Activated T-cell treated with anti-CD3 and anti-CD28 coated beads, Interleukin-2, amount 50 U/mL, for 48 hours (primary cell): ENCODE results near the gene PRF1.
"Not testable (repeated sequence)": the region's sequence is repeated elsewhere in the genome, so short reads cannot be mapped to it uniquely, and the experiment has no call there.

ENCODE experiments used
- DNase-seq, 2 experiments: peaks; one replicate each; pipeline ENCODE4 v3.0.0-alpha.2; 2020

PRF1 gene

DNA sequence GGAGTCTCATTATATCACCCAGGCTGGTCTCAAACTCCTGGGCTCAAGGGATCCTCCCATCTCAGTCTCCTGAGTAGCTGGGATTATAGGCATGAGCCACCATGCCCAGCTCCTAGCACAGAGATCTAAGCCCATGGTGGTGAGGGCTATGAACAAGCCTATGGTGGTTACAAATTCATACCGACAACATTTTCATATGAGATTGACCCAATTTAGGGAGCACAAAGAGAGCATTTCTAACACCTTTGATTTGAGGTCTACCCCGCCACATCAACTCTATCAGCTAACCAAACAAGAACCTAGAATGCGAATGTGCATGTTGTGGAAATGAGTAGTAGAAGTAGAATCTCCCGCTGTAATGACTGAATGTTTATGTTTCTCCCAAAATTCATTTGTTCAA is 14.2 kb upstream of the PRF1 start:
- DNase-seq, result no peak

DNA sequence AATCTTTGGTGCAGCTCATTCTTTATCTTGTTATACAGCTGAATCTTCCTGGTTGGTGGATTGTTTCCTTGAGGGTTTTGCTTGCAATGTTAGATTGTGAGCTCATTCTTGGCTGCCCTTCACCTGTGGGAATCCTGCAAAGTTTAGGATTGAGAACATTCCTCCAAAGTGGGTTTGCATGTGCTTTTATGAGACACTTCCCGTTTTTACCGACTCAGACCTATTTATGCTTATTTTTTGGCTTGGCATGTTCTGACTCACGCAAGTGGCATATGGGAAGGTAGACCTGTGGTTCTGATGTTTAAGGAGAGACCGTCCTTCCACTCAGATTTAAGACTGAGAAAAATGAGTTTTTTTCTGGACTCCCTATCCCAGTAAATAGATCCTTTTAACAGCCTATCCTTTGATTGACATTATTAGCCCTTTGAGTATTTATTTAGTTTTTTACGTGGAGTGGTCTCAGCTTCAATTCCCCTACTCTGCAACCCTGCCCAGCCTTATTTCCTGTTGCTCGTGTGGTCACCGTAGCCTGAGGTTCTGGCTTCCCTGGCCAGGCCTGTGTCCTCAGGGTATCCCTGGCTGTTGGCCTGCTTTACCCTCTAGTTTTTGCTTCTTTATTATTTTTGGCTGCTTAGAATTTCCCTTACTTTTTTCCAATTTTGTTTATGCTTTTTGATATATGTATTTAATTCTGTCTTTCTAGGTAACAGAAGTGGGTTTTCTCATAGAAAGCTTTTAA is 13.4 kb upstream of the PRF1 start:
- DNase-seq, result no peak

DNA sequence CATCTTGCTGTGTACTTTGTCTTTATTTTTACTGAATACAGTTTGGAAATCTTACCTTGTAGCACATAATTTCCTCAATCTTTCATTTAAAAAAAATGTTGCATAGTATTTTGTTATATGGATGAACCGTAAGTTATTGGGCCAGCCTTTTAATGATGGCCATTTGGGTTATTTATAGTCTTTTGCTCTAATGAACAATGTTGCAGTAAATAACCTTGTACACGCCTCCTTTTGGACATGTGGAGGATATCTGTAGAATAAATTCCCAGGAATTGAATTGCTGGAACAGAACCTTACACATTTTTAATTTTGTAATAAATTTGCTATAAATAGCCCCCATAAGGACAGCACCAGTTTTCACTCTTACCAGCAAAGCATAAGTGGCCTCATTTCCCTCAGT is 12.7 kb upstream of the PRF1 start:
- no peak for DNase-seq

GRCh38 chr10:70614364-70614763 is 11.8 kb upstream of the PRF1 start:
- not testable (repeated sequence) for DNase-seq

- DNase-seq, result no peak
Measured at GRCh38 chr10:70613941-70614340, 11.4 kb upstream of the PRF1 start.

GRCh38 chr10:70607936-70608335 is 5.4 kb upstream of the PRF1 start:
- DNase-seq, result no peak

DNA sequence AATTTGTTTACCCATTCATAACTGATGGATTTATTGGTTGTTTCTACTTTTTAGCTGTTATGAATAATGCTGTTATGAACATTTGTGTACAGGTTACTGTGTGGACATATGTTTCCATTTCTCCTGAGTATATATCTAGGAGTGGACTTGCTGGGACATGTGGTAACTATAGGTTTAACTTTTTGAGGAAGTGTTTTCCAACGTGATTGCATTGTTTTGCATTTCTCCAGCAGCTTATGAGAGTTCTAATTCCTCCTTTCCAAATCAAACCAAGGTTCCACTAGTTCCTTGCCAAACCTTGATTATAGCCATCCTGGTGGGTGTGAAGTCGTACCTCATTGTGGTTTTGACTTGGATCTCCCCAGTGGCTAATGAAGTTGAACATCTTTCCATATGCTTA is 2.6 kb upstream of the PRF1 start:
- DNase-seq, result no peak

DNA sequence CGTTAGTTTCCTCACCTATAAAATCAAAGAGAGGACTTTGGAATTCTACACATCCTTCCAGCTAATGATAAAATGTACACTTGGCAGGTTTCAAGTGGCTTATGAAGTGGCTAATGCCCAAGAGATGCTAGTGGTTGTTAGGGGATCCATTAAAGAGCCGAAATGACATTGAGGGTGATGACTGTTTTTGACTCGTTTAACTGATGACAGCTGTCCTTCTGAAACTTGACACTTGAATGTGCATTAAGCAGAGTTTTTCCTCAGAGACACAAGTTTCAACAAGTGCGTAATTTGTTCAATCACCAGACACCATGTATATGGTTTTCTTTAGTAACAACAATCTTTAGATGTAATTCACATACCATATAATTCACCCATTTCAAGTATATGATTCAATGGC is 1.6 kb upstream of the PRF1 start:
- no peak for DNase-seq

DNA sequence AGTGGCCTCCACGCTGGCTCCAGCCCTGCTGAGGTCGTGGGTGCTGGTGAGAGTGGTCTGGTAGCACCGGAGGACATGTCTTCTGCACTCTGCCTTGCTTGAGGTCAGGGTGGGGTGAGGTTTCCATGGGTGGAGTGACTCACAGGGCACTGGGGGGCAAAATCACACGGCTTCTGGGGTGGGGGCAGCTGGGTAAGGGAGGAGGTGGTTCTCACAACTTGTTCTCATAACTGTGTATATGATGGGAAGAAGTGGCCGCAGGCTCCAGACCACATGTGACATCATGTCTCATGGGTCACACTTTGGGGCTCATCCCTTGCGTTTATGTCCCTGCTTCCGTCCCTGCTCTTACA is 884 bp upstream of the PRF1 start:
- DNase-seq, result peak; percentile 59 to 66

GRCh38 chr10:70601746-70602145 is 795 bp downstream of the PRF1 start:
- no peak for DNase-seq

DNA sequence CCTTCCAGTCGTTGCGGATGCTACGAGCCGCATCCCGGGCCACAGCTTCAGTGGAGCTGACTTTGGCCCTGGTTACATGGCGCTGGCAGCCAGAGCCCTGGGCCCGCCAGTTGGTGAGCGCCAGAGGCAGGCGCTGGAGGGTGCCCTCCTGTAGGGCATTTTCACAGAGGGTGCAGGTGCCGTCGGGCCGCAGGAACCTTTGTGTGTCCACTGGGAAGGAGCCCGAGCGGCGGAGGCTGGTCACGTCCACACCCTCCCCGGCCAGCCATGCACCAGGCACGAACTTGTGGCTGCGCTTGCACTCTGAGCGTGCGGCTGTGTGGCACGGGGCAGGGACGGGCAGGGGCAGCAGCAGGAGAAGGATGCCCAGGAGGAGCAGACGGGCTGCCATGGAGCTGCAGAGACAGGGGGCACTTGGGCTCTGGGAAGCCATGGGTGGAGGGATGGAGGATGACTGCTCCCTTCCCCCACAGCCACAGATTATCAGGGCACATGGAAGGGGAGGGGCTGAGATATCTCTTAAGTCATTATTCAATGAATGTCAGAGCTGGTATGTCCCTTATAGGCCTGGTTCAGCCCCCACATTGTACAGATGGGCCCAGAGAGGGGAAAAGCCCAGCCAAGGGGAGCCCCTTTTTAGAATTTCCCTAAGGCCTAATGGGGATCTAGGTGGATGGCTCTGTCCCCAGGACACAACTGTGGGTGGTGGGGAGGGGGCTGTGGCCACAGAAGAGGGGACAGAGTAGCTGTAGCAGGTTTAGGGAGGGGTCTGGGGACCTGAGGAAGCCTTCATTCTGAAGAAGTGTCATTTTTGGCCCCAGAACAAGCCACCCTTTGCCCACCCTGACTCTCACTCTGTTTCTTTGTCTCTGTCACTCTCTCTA is 1.8 kb downstream of the PRF1 start:
- DNase-seq, result peak in 1 of 2 experiments; percentile 9

DNA sequence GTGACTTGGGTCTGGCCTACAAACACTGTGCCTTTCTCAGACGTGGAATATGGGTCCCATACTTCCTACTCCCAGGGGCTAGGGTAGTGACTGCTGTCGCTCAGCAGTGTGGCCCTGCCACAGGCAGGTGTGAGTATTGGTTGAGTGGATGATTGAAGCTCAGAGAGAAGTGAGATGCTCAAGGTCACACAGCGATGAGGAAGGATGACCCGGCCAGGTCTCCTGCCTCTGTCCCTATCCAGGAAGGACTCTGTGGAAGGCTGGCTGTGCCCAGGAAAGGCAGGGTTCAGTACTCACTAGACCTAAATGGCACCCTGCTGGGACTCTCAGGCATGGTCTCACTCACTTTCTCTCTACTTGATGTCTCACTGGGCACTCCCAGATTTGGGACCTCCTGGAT is 2.8 kb downstream of the PRF1 start:
- peak in 1 of 2 experiments; percentile 13 for DNase-seq

DNA sequence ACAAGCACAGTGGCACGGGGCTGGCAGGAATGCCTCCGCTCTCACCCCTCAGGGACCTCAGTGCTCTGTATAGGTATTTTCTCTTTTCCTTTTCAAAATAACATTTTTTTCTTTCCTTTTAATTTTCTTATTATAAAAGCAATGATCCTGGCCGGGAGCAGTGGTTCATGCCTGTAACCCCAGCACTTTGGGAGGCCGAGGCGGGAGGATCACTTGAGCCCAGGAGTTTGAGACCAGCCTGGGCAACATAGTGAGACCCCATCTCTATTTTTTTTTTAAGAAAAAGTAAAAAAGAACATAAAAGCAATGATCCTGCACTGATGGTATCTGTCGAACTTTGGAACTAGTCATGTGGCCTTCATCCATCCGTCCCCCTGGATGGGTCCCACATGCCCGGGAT is 3.2 kb downstream of the PRF1 start:
- no peak for DNase-seq

- peak in 1 of 2 experiments; percentile 11 for DNase-seq
Measured at GRCh38 chr10:70598857-70599295, 3.7 kb downstream of the PRF1 start.

DNA sequence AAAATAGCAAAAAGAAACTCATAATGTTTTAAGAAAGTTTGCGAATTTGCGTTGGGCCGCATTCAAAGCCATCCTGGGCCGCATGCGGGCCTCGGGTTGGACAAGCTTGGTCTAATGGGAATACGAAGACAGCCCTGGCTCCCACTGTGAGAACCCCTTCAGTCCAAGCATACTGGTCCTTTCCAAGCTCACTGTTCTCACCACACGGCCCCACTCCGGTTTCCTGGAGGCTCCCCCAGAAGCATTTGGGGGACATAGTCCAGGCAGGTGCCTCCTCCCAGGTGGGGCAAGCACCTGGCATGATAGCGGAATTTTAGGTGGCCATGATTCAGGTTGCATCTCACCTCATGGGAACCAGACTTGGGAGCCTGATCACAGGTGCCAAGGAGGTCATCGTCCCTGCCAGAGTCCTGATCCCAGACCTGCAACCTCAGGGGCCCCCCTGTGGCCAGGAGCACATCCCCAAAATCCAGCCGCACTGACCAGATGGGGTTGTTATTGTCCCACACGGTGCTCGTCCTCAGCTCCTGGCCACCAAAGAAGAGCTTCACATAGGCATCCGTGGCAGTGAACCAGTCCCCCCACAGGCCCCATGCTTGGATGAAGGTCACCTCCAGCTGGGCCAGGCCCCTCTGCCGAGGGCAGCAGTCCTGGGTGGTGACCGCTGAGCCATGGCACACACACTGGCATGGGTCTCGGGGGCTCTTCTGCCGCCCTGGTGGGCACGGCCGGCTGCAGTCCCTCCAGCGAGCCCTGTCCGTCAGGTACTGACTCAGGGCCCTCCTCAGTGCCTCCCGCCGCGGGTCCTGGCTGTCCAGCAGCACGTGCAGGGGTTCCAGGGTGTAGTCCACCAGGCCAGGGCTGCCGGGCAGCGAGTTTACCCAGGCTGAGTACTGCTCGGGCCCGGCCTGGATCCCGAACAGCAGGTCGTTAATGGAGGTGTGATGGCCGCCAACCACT is 4.4 kb downstream of the PRF1 start:
- DNase-seq, result peak in 1 of 2 experiments; percentile 14

DNA sequence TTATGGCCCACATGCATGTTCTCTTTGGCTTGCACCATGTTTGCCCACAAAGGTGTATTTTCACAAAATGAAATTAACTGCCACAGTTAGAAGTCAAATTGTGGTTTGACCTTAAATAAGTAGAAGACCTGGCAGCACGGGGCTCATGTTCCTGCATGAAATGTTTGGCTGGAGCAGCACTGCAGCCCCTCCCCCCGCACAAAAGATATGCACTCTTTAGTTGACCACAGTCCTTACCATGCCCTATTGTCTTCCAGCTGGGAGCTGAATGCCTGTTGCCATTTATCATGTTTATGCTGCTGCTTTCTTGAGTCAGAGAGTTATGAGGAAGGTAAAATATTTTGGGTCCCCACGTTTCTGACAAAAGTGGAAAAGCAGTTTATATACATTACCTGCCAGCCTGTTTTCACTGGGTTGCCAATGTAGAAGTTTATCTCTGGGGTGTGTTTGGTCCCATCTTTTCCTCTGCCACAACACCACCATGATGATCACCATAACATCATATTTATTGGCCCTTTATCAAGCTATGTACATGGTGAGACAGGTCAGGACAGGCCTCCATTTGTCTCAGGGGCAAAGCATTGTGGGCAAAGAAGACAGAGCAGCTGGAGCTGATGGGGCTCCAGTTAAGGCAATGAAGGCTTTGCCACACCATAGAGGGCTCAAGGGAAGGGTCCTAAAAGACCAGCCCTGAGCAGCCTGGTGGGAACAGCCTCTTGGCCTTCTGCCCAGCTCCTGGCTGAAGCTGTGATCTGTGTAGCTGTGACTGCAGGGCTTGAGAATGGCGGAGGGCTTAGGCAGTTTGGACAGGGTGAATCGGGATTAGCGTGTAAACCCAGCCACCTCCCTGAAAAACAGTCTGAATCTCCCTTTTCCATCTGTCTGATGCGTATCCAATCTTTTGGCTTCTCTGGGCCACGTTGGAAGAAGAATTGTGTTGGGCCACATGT is 5.4 kb downstream of the PRF1 start:
- peak; percentile 6 to 12 for DNase-seq

DNA sequence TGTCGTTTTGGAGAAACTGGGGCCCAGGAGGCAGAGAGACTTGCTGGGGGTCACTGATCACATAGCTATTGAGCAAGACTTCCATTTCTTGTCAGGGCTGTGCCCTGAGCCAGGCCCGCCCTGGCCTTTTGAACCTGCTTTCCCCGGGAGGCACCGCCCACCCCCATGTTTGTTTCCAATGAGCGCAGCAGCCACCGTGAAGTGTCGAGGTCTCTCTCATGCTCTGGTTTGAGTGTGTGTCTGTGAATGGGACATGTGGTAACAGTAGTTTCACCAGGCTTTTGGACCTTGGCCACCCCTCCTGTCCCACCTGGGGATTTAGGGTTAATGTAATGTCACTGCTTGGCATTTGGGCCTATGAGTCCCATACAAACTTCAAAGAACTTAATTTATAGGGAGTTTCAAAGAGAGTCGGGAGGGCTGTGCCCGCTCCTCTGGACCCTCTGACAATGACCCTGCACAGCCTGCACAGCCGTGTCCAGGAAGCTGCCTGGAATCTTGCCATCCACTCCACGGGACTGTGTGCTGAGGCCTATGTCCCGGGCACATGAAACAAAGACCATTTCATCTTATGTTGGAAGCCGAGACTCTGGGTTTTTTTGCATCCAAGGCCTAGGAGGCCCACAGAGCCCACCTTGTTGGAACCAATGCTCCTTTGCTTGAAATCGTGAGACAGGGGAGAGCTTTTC is 6.3 kb downstream of the PRF1 start:
- DNase-seq, result peak; percentile 7 to 18

DNA sequence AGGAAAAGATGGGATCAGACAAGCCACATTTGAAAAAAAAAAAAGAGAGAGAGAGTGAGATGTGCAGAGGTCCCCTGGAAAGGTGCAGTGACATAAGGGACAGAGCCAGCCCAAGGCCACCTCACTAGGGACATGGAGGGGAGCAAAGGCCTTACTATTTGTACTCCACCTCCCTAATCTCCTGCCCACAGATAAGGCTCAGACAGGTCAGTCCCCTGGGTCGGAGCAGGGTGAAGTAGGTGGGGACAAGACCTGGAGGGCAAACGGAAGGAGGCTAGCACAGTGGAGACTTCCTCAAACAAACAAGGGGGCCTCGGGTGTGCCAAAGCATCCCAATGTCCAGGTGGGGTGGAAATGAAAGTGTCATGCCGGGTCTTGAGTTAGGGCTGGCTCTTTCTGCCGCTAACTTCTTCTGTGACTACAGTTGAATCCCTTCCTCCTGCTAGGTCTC is 7.0 kb downstream of the PRF1 start:
- peak; percentile 11 to 15 for DNase-seq

GRCh38 chr10:70594161-70594560 is 8.4 kb downstream of the PRF1 start:
- peak; percentile 17 to 18 for DNase-seq

GRCh38 chr10:70593513-70593890 is 9.0 kb downstream of the PRF1 start:
- peak; percentile 11 to 13 for DNase-seq
